ENCODE measurements around the gene MX1.

The MX1 gene

GRCh38 chr21:41432562-41433460 lies 6.8 kb downstream of the MX1 start:
- FAIRE-seq: no peak

DNA sequence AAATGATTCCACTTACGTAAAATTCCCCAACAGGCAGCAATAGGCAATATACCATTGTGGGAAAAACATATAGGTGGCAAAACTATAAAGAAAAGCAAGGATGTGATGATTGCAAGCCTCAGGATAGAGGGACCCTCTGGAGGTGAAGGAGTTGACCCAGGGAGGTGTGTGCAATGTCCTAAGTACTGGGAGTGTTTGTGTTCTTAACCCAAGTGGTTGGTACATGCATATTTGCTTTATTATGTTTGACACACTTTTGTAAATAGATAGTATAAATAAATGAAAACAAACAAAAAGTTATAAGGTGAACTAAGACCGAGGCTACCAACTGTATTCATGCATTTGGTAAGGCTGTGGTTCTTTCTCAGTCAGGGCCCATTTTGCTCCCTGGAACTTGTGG lies 7.5 kb downstream of the MX1 start:
- FAIRE-seq: no peak

GRCh38 chr21:41435706-41436105 lies 9.7 kb downstream of the MX1 start:
- no peak for FAIRE-seq

DNA sequence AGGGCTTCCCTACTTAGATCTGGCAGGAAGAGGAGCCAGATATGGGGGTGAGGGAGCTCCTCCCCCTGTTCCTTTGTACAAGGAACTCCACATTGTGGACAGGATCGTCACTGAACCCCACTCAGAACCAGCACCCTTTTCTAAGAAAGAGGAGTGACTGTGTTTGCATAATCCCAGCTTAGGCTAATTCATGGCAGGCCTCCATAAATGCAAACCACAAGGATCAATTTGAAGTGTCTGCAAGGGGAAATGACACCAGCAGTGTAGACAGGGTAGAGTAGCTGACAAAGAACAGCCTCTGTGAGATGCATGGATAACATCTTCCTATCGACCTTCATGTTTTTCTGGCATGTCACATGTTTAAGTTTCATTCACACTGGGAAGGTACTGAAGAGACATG lies 11.7 kb downstream of the MX1 start:
- no peak for FAIRE-seq

DNA sequence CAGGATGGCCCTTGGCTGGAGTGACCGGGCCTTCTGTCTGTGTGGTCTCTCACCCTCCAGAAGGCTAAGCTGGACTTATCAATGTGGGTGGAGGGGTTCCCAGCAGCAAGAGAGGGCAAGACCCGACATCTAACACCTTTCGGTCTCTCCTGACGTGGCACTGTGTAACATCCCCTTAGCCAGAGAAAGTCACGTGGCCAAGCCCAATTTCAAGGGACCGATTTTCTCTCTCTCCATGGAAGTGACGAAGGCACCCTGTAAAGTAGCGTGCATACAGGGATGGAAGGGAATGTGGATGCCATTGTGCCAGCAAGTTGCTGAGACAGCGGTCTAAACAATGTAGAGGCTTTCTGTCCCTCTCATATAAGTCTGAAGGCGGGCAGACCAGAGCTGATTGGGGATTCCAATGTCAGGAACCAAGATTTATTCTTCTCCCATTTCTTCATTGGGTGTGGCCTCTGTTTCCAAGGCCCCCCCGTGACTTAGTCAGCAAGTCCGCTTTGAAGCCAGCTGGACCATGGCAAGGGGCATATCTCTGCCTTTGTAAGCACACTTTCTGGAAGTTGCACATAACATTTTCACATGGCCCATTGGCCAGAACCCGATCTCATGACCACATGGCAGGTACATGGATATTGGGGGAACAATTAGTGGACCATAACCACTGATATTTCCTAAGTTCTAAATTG lies 12.5 kb downstream of the MX1 start:
- FAIRE-seq: no peak

DNA sequence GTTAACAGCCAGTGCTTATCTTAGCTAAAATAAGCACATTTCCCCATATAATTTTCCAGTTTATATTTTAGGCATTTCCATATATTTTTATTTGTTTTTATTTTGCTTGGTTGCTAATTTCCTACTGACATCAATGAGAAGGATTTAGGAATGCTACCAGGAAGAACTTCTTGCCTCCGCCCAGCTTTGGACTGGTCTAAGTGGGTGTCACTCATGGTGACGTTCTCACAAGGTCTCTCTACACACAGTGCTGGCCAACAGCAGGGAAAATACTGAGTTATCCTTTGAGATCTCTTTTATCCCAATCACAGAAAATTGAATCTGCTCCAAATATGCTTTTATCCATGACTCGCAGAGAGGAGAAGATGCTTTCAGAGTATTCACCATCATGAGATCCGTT lies 13.2 kb downstream of the MX1 start:
- FAIRE-seq: no peak

- FAIRE-seq: no peak
Observed at GRCh38 chr21:41441546-41441945, 15.5 kb downstream of the MX1 start.

DNA sequence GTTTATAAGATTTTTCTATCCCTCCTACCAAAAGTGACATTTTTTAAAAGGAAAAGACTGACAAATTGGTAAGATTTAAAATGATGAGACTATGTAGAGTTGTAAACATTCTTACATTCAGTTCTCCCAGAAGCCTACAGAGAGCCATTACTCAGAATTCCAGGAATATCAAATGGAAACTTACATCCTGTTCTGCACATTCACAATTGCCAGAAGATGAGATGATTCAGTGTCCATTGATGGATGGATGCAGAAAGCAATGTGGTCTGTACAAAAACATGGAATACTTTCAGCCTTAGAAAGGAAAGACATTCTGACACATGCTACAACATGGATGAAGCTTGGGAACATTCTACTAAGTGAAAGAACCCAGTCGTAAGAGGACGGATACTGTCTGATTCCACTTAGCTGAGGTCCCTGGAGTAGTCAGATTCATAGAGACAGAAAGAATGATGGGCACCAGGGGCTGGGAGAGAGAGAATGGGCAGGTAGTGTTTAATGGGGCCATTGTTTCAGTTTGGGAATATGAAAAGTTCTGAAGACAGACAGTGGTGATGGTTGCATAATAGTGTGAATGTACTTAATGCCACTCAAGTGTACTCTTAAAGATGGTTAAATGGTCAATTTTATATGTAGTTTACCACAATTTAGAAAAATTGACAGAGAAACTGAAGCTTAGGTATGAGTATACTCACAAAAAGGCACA lies 16.6 kb downstream of the MX1 start:
- no peak for FAIRE-seq

- FAIRE-seq: no peak
Observed at GRCh38 chr21:41443562-41443961, 17.5 kb downstream of the MX1 start.

GRCh38 chr21:41444703-41445464 lies 18.8 kb downstream of the MX1 start:
- FAIRE-seq: no peak

- no peak for FAIRE-seq
Observed at GRCh38 chr21:41445465-41445862, 19.4 kb downstream of the MX1 start.

DNA sequence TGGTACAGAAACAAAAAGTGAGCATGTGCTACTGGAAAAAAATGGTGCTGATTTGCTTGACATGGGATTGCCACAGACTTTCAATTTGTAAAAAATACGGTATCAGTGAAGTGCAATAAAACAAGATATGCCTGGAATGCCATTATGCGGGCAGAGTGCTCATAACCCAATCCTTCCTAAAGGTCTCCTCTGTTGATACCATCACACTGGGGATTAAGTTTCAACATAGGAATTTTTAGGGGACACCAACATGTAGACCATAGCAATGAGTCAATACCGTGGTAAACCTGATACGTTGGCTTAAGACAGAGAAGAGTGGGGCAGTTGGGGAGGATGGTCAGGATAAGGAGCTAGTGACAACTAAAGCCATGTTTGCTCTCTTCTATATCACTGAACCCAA lies 20.5 kb downstream of the MX1 start:
- no peak for FAIRE-seq

DNA sequence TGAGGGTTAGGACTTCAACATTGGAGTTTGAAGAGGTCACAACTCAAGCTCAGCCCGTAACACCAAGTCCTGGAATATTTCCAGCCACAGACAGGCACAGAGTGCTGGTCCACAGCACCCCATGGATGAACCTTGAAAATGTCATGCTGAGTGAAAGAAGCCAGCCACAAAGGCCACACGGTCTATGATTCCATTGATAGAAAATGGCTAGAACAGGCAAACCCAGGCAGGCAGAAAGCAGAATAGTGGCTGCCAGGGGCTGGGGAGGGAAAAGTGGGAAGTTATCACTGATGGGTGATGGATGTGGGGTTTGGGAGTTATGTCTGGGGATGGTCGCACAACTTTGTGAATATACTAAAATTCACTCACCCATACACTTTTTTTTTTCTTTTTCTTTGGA lies 21.3 kb downstream of the MX1 start:
- no peak for FAIRE-seq

DNA sequence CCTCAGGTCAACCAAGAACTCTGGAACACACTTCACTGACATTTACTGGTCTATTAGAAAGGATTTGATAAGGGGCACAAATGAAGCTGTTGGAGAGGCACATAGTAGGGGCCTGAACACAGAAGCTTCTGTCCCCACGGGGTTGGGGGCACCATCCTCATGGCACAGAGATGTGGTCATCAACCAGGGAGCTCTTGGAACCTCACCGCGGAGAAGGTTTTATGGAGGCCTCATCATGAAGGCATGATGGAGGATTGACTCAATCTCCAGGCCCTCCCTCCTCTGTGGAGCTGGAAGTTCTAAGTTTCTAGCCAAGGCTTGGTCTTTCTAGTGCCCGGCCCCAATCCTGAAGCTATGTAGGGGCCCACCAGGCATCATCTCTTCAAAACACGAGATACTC lies 23.6 kb downstream of the MX1 start:
- no peak for FAIRE-seq

DNA sequence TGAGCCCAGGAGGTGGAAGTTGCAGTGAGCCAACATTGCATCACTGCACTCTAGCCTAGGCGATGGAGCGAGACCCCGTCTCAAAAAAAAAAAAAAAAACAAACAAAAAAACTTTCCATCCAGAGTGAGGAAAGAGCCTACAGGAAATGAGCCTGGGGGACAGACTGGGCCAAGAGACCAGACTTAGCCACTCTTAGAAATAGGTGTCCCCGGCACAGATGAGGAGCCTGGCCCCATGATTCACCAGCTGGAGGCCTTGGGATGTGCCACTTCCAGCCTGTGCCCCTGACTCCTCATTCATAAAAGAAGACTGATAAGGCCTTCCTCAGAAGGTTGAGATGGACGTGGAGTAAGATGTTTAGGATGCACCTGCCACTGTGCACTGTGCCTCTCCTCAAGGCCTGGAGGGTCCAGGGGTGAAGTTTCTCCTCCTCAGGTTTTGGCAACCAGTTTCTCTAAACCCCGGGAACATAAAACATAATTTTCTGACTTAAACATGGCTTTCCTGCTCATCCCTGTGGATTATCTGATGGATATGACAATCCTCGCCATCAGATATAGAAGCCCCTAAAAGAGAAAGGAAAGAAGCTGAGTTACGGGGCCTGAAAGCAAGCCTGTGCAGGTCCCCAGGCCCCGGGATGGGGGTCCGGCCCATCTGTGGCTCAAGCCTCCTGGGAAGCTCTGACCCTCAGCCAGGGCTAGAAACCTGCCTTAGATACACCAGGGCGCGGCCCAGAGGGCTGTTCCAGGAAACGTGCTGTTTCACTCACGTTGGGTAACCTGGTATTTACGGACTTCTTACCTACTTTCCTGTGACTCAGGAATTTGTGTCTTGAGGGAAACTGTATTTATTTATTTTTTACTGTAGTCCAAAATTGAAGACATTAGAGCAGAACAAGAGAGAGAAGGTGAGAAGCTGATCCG lies 26.0 kb downstream of the MX1 start:
- no peak for FAIRE-seq

DNA sequence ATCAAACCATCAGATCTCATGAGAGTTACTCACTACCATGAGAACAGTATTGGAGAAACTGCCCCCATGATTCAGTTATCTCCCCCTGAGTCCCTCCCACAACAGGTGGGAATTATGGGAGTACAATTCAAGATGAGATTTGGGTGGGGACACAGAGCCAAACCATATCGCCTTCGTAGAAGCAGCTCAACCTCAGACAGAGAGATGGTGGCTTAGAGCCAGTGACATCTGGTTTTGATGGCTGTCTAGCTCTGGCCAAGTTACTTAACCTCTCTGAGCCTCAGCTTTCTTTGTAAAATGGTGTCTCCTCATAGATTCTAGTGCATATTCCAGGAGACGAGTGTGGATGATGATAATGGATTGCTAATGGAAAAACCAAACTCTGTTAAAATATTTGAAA lies 27.2 kb downstream of the MX1 start:
- FAIRE-seq: no peak

DNA sequence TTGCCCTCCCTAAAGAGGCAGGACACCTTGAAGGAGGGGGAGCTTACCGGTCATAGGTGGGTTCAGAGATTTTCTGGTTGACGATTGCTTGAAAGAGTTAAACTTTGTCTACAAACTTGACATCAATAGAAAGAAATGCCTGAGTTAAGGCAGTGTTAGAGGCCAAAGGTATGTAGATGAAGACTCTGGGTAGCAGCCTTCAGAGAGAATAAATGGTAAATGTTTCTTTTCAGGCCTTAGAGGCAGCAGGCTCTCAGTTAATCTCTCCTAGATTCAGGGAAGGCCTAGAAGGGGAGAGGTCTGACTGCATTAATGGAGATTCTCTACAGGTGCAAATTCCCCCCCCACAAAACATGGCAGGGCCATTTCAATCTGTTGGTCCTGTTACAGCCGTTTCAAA lies 27.7 kb downstream of the MX1 start:
- FAIRE-seq: no peak

DNA sequence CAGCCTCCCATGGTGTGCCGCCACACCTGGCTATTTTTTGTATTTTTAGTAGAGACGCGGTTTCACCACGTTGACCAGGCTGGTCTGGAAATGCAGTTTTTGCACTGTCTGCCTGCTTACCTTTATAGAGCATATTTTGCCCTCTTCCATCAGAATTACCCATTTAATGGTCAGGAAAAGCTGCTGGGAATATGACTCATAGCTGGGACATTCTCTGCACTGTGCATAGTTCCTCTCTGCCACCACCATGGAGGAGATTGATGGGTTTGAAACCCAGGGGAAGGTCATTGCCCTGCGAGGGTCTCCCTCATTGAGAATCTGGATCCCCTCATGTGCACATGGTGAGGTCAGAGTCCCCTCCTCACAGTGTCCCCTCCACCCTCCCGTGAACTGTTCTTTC lies 32.1 kb downstream of the MX1 start:
- FAIRE-seq: no peak

GRCh38 chr21:41458559-41458958 lies 32.5 kb downstream of the MX1 start:
- no peak for FAIRE-seq

GRCh38 chr21:41459884-41460534 lies 34.0 kb downstream of the MX1 start:
- no peak for FAIRE-seq
